ENCODE data around the gene TEAD2. TPM values are rescaled to one million over a fixed set of nuclear protein-coding genes. Genes with fewer than 3 reads are reported as not detected.
A peak's percentile ranks its signal among the peaks of the same experiment; 100 is the strongest.

TEAD2 gene
- total and polyA plus RNA-seq, 9 of the 15 experiments (the other 6 are each of a cell fraction or from before 2014, with no cell fraction given), result 1.6 to 27.0 (median 13.9) TPM

- TF ChIP-seq, protein P1, sequence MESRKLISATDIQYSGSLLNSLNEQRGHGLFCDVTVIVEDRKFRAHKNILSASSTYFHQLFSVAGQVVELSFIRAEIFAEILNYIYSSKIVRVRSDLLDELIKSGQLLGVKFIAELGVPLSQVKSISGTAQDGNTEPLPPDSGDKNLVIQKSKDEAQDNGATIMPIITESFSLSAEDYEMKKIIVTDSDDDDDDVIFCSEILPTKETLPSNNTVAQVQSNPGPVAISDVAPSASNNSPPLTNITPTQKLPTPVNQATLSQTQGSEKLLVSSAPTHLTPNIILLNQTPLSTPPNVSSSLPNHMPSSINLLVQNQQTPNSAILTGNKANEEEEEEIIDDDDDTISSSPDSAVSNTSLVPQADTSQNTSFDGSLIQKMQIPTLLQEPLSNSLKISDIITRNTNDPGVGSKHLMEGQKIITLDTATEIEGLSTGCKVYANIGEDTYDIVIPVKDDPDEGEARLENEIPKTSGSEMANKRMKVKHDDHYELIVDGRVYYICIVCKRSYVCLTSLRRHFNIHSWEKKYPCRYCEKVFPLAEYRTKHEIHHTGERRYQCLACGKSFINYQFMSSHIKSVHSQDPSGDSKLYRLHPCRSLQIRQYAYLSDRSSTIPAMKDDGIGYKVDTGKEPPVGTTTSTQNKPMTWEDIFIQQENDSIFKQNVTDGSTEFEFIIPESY (CRISPR knock-in tag; IDR thresholded peaks at IDR 0.05), result no peak
- TF ChIP-seq CBX3 (IDR thresholded peaks at IDR 0.05; ENCODE audit: borderline replicate concordance in 1 of 2, low read length in 2 of 2) (no peak), ZNF668 (CRISPR knock-in tag; IDR thresholded peaks at IDR 0.05) (no peak), KAT2B (IDR thresholded peaks at IDR 0.05; ENCODE audit: low read depth, low read length) (no peak), PTRF (tag; IDR thresholded peaks at IDR 0.05) (no peak), POU5F1 (IDR thresholded peaks at IDR 0.05; ENCODE audit: borderline replicate concordance, low read depth, low read length, partially characterized antibody) (no peak), ZEB2 (IDR thresholded peaks at IDR 0.05) (no peak), KLF13 (tag; IDR thresholded peaks at IDR 0.05; ENCODE audit: borderline replicate concordance, low read depth) (no peak), HEY1 (CRISPR knock-in tag; IDR thresholded peaks at IDR 0.05; ENCODE audit: borderline replicate concordance) (no peak), BACH1 (tag; IDR thresholded peaks at IDR 0.05) (no peak), RAD51 (IDR thresholded peaks at IDR 0.05; ENCODE audit: borderline replicate concordance, low read depth) (peak; percentile 93), ZNF707 (CRISPR knock-in tag; conservative IDR thresholded peaks at IDR 0.05) (no peak), ZNF780A (CRISPR knock-in tag; IDR thresholded peaks at IDR 0.05) (no peak), BRF1 (IDR thresholded peaks at IDR 0.05; ENCODE audit: borderline replicate concordance, extremely low read depth, insufficient read length) (no peak), HDAC3 (IDR thresholded peaks at IDR 0.05; ENCODE audit: borderline replicate concordance, partially characterized antibody) (no peak), CBFA2T2 (conservative IDR thresholded peaks at IDR 0.05) (peak; percentile 64), HNRNPK (IDR thresholded peaks at IDR 0.05; ENCODE audit: low read depth, low read length, poor library complexity, severe bottlenecking) (no peak), RBM14 (IDR thresholded peaks at IDR 0.05; ENCODE audit: borderline replicate concordance, insufficient read depth, low read depth, low read length) (no peak), NCOA6 (IDR thresholded peaks at IDR 0.05) (no peak), MAFK (IDR thresholded peaks at IDR 0.05; ENCODE audit: low read length) (no peak), SRSF3 (IDR thresholded peaks at IDR 0.05; ENCODE audit: insufficient read depth, low read length) (no peak)
- TF ChIP-seq, protein P2, sequence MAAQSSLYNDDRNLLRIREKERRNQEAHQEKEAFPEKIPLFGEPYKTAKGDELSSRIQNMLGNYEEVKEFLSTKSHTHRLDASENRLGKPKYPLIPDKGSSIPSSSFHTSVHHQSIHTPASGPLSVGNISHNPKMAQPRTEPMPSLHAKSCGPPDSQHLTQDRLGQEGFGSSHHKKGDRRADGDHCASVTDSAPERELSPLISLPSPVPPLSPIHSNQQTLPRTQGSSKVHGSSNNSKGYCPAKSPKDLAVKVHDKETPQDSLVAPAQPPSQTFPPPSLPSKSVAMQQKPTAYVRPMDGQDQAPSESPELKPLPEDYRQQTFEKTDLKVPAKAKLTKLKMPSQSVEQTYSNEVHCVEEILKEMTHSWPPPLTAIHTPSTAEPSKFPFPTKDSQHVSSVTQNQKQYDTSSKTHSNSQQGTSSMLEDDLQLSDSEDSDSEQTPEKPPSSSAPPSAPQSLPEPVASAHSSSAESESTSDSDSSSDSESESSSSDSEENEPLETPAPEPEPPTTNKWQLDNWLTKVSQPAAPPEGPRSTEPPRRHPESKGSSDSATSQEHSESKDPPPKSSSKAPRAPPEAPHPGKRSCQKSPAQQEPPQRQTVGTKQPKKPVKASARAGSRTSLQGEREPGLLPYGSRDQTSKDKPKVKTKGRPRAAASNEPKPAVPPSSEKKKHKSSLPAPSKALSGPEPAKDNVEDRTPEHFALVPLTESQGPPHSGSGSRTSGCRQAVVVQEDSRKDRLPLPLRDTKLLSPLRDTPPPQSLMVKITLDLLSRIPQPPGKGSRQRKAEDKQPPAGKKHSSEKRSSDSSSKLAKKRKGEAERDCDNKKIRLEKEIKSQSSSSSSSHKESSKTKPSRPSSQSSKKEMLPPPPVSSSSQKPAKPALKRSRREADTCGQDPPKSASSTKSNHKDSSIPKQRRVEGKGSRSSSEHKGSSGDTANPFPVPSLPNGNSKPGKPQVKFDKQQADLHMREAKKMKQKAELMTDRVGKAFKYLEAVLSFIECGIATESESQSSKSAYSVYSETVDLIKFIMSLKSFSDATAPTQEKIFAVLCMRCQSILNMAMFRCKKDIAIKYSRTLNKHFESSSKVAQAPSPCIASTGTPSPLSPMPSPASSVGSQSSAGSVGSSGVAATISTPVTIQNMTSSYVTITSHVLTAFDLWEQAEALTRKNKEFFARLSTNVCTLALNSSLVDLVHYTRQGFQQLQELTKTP (IDR thresholded peaks at IDR 0.05; ENCODE audit: low read depth in 1 of 2, partially characterized antibody in 2 of 2), result peak in 1 of 2 experiments; percentile 52
These were observed 30.6 kb downstream of the TEAD2 start (continued) for GRCh38 chr19:49331616-49332055.

Data from K562 (cell line).